NCI-H526 treated with DMSO at 0.1 percent for 48 hours (cell line): ENCODE measurements around the gene KCNJ6.

Experiments used
- DNase-seq: peaks from one replicate; lab custom pipeline; 2025; lab: John Stamatoyannopoulos, UW

Gene KCNJ6

GRCh38 chr21:37642493-37642892 lies 273.8 kb downstream of the KCNJ6 start:
- DNase-seq: peak; percentile 23

GRCh38 chr21:37639756-37640155 lies 276.5 kb downstream of the KCNJ6 start:
- no peak for DNase-seq

- no peak for DNase-seq
These were observed 280.0 kb downstream of the KCNJ6 start for GRCh38 chr21:37636152-37636860.

GRCh38 chr21:37631319-37632117 lies 284.7 kb downstream of the KCNJ6 start:
- no peak for DNase-seq

- no peak for DNase-seq
These were observed 285.4 kb downstream of the KCNJ6 start for GRCh38 chr21:37630872-37631271.

- DNase-seq: no peak
These were observed 287.9 kb downstream of the KCNJ6 start for GRCh38 chr21:37628362-37628761.

- DNase-seq: no peak
These were observed 288.7 kb downstream of the KCNJ6 start for GRCh38 chr21:37627561-37627960.

- DNase-seq: no peak
These were observed 289.2 kb downstream of the KCNJ6 start for GRCh38 chr21:37627074-37627473.

- no peak for DNase-seq
These were observed 289.9 kb downstream of the KCNJ6 start for GRCh38 chr21:37626320-37626719.

GRCh38 chr21:37623689-37624088 lies 292.6 kb downstream of the KCNJ6 start:
- DNase-seq: no peak

GRCh38 chr21:37623183-37623582 lies 293.1 kb downstream of the KCNJ6 start:
- DNase-seq: no peak

GRCh38 chr21:37622755-37623154 lies 293.5 kb downstream of the KCNJ6 start:
- no peak for DNase-seq

- no peak for DNase-seq
These were observed 295.9 kb downstream of the KCNJ6 start for GRCh38 chr21:37620401-37620800.

- no peak for DNase-seq
These were observed 296.7 kb downstream of the KCNJ6 start for GRCh38 chr21:37619464-37619974.

- no peak for DNase-seq
These were observed 298.2 kb downstream of the KCNJ6 start for GRCh38 chr21:37618081-37618480.

GRCh38 chr21:37615962-37616361 lies 300.3 kb downstream of the KCNJ6 start:
- no peak for DNase-seq

- no peak for DNase-seq
These were observed 301.8 kb downstream of the KCNJ6 start for GRCh38 chr21:37614351-37614875.

GRCh38 chr21:37607081-37607480 lies 309.2 kb downstream of the KCNJ6 start:
- no peak for DNase-seq

- no peak for DNase-seq
These were observed 309.7 kb downstream of the KCNJ6 start for GRCh38 chr21:37606549-37606948.

GRCh38 chr21:37605006-37605405 lies 311.3 kb downstream of the KCNJ6 start:
- DNase-seq: no peak

GRCh38 chr21:37603129-37603528 lies 313.1 kb downstream of the KCNJ6 start:
- DNase-seq: no peak

GRCh38 chr21:37601915-37602314 lies 314.3 kb downstream of the KCNJ6 start:
- no peak for DNase-seq

- no peak for DNase-seq
These were observed 315.2 kb downstream of the KCNJ6 start for GRCh38 chr21:37601027-37601426.
